Right lobe of liver (tissue), 6 donors: ENCODE data around the gene CRYBB2. TPM values are rescaled to one million over a fixed set of nuclear protein-coding genes. Genes with fewer than 3 reads are reported as not detected.

ENCODE experiments used
- ATAC-seq, 4 donors: fragments of 200-7000 bp; cut with Tn5 transposase; one replicate each; pipeline ENCODE4 v1.9.1; 2020; ENCODE audit warnings: mild to moderate bottlenecking in 4 of 4, moderate library complexity in 4 of 4
- DNase-seq, 3 donors: peaks; one replicate each; pipeline ENCODE4 v3.0.0-alpha.2; 2020
- H3K27ac ChIP-seq, 3 donors: fragments of 200-600 bp; one replicate each; pipeline ENCODE4 v1.8.0; 2022
- H3K27me3 ChIP-seq, 2 donors: fragments of 200-600 bp; one replicate each; pipeline ENCODE4 v1.8.0; 2022
- H3K36me3 ChIP-seq, 4 donors: fragments of 200-600 bp; sonication (generic) in 1 of 4; one replicate each; pipeline versions ENCODE4 v1.5.1 to v1.8.0; 2017 to 2022; ENCODE audit warnings: control low read depth in 1 of 4
- H3K4me1 ChIP-seq, 4 donors: fragments of 200-600 bp; sonication (generic) in 1 of 4; one replicate each; pipeline versions ENCODE4 v1.5.1 to v1.8.0; 2017 to 2022; ENCODE audit warnings: control low read depth in 1 of 4
- H3K4me3 ChIP-seq, 3 donors: fragments of 200-600 bp; one replicate each; pipeline ENCODE4 v1.8.0; 2022
- H3K9me3 ChIP-seq, 4 donors: fragments of 200-600 bp; sonication (generic) in 1 of 4; one replicate each; pipeline versions ENCODE4 v1.5.1 to v1.8.0; 2017 to 2022; ENCODE audit warnings: control low read depth in 1 of 4
- CTCF ChIP-seq, 4 donors: fragments of 200-600 bp in 3 of 4; fragments of 450-650 bp in 1 of 4; IDR thresholded peaks; one replicate each; pipeline versions ENCODE4 v1.5.1 to v1.8.0; 2016 to 2022; ENCODE audit warnings: antibody characterized with exemption in 4 of 4, mild to moderate bottlenecking in 2 of 4
- POLR2A ChIP-seq: fragments of 450-650 bp; IDR thresholded peaks from one replicate; pipeline ENCODE4 v1.6.1; 2017; ENCODE audit warnings: antibody characterized with exemption, mild to moderate bottlenecking
- WGBS: methylation state at CpG from one replicate; pipeline ENCODE4 v1.1.6; 2018; ENCODE audit warnings: low coverage, low lambda C conversion rate; ENCODE audit not compliant: insufficient coverage; ENCODE audit errors: missing lambda C conversion rate; 5-methylcytosine and 5-hydroxymethylcytosine counted together
- intact Hi-C, 2 donors: fragments of 100-400 bp; cut with DNase I; formaldehyde crosslinking; loops; one replicate each; pipeline versions ENCODE4 v1.11.2 to v1.14.1; 2022
- total RNA-seq, 6 experiments: library from RNA; depleted of rRNA in 2 of 6; stranded (reverse); fragments of >200 nt in 2 of 6; fragmentation: NEBNext Ultra II Directional in 3 of 6; extraction: Animal tissue kit (Norgen Biotek cat#: 25700) in 3 of 6; gene quantifications; one replicate each; pipeline versions ENCODE4 v1.1.0 to v1.2.4, GENCODE V29; 2016 to 2023
- donor health status: DM: no; HTN: yes; CAD: no.
- donor health status: DM: no; HTN: no; CAD: no.
- donor health status: DM: no; HTN: no; CAD: no.
- donor health status: DM: no; HTN: yes; CAD: no.
- donor health status: DM: no; HTN: yes; CAD: no.

CRYBB2 gene
- total RNA-seq, 6 experiments from 2014 or later, result not detected

GRCh38 chr22:25186140-25186539 is 33.3 kb upstream of the CRYBB2 start:
- Histone ChIP-seq H3K36me3 (peaks cover 0 to 47% (median 11%) of the 10 kb centered on the region in 4 donors), H3K27ac (no peak overlapping the region), H3K4me1 (peaks cover 0 to 48% (median 22%) of the 10 kb centered on the region in 4 donors), H3K9me3 (no peaks in the 10 kb centered on the region), H3K4me3 (no peak overlapping the region), H3K27me3 (no peaks in the 10 kb centered on the region)
- ATAC-seq (peak in 1 of 4 donors; percentile 39), DNase-seq (no peak)
- intact Hi-C loops, result no loop called here
- WGBS, result 24% methylated on average over 3 of the region's 3 CpGs
- TF ChIP-seq POLR2A, result no peak
- no peak for TF ChIP-seq CTCF (IDR thresholded peaks at IDR 0.05)

DNA sequence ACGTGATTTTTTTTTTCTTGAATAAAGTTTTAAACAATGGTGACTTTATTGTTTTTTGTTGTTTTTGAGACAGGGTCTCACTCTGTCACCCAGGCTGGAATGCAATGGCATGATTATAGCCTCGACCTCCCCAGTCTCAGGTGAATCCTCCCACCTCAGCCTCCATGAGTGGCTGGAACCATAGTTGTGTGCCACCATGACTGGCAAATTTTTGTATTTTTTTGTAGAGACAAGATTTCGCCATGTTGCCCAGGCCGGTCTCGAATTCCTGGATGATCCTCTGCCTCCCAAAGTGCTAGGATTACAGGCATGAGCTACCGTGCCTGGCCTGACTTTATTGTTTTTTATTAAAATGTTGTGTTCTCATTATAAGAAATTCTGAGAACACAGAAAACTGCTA is 32.0 kb upstream of the CRYBB2 start:
- H3K27ac ChIP-seq, result no peak overlapping the region
- TF ChIP-seq POLR2A, result no peak
- TF ChIP-seq CTCF (IDR thresholded peaks at IDR 0.05), result no peak
- peaks cover 0 to 37% (median 16%) of the 10 kb centered on the region in 4 donors for H3K4me1 ChIP-seq
- DNase-seq, result no peak
- intact Hi-C loops, result no loop called here
- H3K36me3 ChIP-seq, result peaks cover 0 to 54% (median 17%) of the 10 kb centered on the region in 4 donors
- 90% methylated on average over 6 of the region's 6 CpGs for WGBS
- H3K4me3 ChIP-seq, result no peak overlapping the region
- no peaks in the 10 kb centered on the region for H3K27me3 ChIP-seq
- no peaks in the 10 kb centered on the region for H3K9me3 ChIP-seq
- no peak for ATAC-seq

DNA sequence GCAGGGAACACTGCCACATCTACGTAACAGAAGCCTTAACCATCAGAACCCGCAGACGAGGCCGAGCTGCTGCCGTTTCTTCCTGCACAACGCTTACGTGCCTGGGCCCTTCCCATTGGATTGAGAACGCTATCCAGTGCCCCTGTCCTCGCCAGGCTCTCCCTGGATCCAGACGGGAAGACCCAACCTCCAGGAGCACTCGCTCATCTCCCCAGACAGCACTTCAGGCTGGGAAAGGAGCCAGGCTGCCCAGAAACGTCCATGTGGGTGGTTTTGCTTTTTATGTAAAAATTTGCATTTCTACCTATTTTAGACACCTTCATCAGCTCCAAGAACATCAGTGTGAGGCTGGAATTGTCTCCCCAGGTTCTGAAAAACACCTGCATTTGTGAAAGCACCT is 27.0 kb upstream of the CRYBB2 start:
- H3K4me3 ChIP-seq, result no peak overlapping the region
- WGBS, result 84% methylated on average over 5 of the region's 12 CpGs
- TF ChIP-seq POLR2A (no peak), CTCF (IDR thresholded peaks at IDR 0.05) (no peak)
- ATAC-seq (peak in 1 of 4 donors; percentile 11), DNase-seq (no peak)
- H3K4me1 ChIP-seq, result peaks cover 0 to 4% (median 0%) of the 10 kb centered on the region in 4 donors
- no peaks in the 10 kb centered on the region for H3K27me3 ChIP-seq
- intact Hi-C loops, result no loop called here
- peaks cover 0 to 64% (median 31%) of the 10 kb centered on the region in 4 donors for H3K36me3 ChIP-seq
- no peak overlapping the region for H3K27ac ChIP-seq
- no peaks in the 10 kb centered on the region for H3K9me3 ChIP-seq

GRCh38 chr22:25193130-25193529 is 26.3 kb upstream of the CRYBB2 start:
- WGBS, result 45% methylated on average over 4 of the region's 4 CpGs
- Histone ChIP-seq H3K27ac (no peak overlapping the region), H3K4me1 (peaks cover 0 to 4% (median 0%) of the 10 kb centered on the region in 4 donors), H3K27me3 (no peaks in the 10 kb centered on the region), H3K4me3 (no peak overlapping the region), H3K9me3 (no peaks in the 10 kb centered on the region), H3K36me3 (peaks cover 0 to 62% (median 31%) of the 10 kb centered on the region in 4 donors)
- TF ChIP-seq POLR2A (no peak), CTCF (IDR thresholded peaks at IDR 0.05) (no peak)
- ATAC-seq (peak in 3 of 4 donors; percentile 17 to 35 (median 33)), DNase-seq (no peak)
- intact Hi-C loops, result no loop called here

DNA sequence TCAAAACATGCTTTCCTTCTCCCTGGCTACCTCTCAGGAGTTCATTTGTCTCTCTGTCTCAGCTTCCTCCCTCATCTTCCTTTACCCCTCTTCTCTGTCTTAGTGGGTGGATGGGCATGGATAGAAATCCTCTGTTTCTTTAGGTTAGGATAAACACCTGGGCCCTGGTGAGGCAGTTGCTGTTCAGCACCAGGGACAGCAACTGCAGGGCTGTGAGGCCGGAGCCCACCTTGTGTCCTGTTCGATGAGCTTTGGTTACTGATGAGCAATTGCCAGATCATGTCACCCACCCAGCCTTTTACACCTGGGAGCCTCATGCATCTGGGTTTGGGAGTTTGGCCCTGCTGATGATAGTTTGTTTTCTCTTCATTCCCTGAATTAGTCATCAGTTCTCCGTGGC is 25.9 kb upstream of the CRYBB2 start:
- DNase-seq (no peak), ATAC-seq (peak in 1 of 4 donors; percentile 12)
- Histone ChIP-seq H3K4me1 (peaks cover 0 to 4% (median 0%) of the 10 kb centered on the region in 4 donors), H3K4me3 (no peak overlapping the region), H3K27ac (no peak overlapping the region), H3K27me3 (no peaks in the 10 kb centered on the region), H3K9me3 (no peaks in the 10 kb centered on the region), H3K36me3 (peaks cover 0 to 62% (median 32%) of the 10 kb centered on the region in 4 donors)
- intact Hi-C loops, result no loop called here
- TF ChIP-seq CTCF (IDR thresholded peaks at IDR 0.05) (no peak), POLR2A (no peak)
- 63% methylated on average over 2 of the region's 3 CpGs for WGBS
